CD4-positive, alpha-beta memory T cell (primary cell): Measurements from ENCODE around the gene MELTF. TPM values are rescaled to one million over a fixed set of nuclear protein-coding genes. Genes with fewer than 3 reads are reported as not detected.
A peak's percentile ranks its signal among the peaks of the same experiment; 100 is the strongest.

Source experiments
- CTCF ChIA-PET: fragments of 350-600 bp; sonication (Branson Sonifier 250); formaldehyde crosslinking; loops from one replicate; lab custom pipeline; 2021; ENCODE audit warnings: inconsistent platforms; ENCODE audit not compliant: partially characterized antibody; lab: Charles Lee
- POLR2A ChIA-PET: fragments of 350-600 bp; sonication (Branson Sonifier 250); formaldehyde crosslinking; loops from one replicate; lab custom pipeline; 2021; ENCODE audit not compliant: partially characterized antibody; lab: Charles Lee
- DNase-seq, 5 donors: peaks; one replicate each; pipeline versions ENCODE4 v3.0.0 to v3.0.0-alpha.2; 2020 to 2022; ENCODE audit warnings: mixed read lengths in 1 of 5
- H3K27ac ChIP-seq: one replicate; pipeline ENCODE4 v1.7.0; 2013; ENCODE audit warnings: low read depth, low read length
- H3K27me3 ChIP-seq: 2 replicates; pipeline ENCODE4 v1.7.0; 2013; ENCODE audit warnings: mild to moderate bottlenecking, low read length, moderate library complexity; ENCODE audit not compliant: insufficient read depth
- H3K36me3 ChIP-seq: 2 replicates; pipeline ENCODE4 v1.7.0; 2013; ENCODE audit warnings: mild to moderate bottlenecking, low read length, moderate library complexity; ENCODE audit not compliant: insufficient read depth
- H3K4me1 ChIP-seq: 2 replicates; pipeline ENCODE4 v1.7.0; 2013; ENCODE audit warnings: mild to moderate bottlenecking, low read length, moderate library complexity; ENCODE audit not compliant: insufficient read depth
- H3K4me3 ChIP-seq, 2 donors: one replicate each; pipeline ENCODE4 v1.7.0; 2013; ENCODE audit warnings: low read length in 2 of 2, mild to moderate bottlenecking in 1 of 2
- H3K9me3 ChIP-seq, 2 donors: one replicate each; pipeline ENCODE4 v1.7.0; 2013; ENCODE audit warnings: low read length in 2 of 2, control low read depth in 1 of 2; ENCODE audit not compliant: control insufficient read depth in 1 of 2
- H3K27ac Mint-ChIP-seq, 7 donors: one replicate each; pipeline ENCODE4 v1.8.0; 2020 to 2021; ENCODE audit warnings: mixed read lengths in 7 of 7, mild to moderate bottlenecking in 6 of 7, inconsistent platforms in 3 of 7, moderate library complexity in 3 of 7
- H3K27me3 Mint-ChIP-seq, 2 donors: one replicate each; pipeline ENCODE4 v1.8.0; 2020 to 2021; ENCODE audit warnings: mixed read lengths in 2 of 2
- H3K36me3 Mint-ChIP-seq, 2 donors: one replicate each; pipeline ENCODE4 v1.8.0; 2020 to 2021; ENCODE audit warnings: mixed read lengths in 2 of 2, inconsistent platforms in 1 of 2, mild to moderate bottlenecking in 1 of 2
- H3K4me1 Mint-ChIP-seq, 4 donors: one replicate each; pipeline ENCODE4 v1.8.0; 2020 to 2021; ENCODE audit warnings: mixed read lengths in 4 of 4, mild to moderate bottlenecking in 1 of 4
- H3K4me3 Mint-ChIP-seq, 8 donors: one replicate each; pipeline ENCODE4 v1.8.0; 2020 to 2021; ENCODE audit warnings: mixed read lengths in 8 of 8, mild to moderate bottlenecking in 7 of 8, moderate library complexity in 6 of 8, inconsistent platforms in 3 of 8
- H3K9me3 Mint-ChIP-seq, 8 donors: one replicate each; pipeline ENCODE4 v1.8.0; 2020 to 2021; ENCODE audit warnings: mixed read lengths in 8 of 8, mild to moderate bottlenecking in 5 of 8, inconsistent platforms in 3 of 8, moderate library complexity in 1 of 8
- intact Hi-C: fragments of 100-400 bp; cut with micrococcal nuclease; formaldehyde crosslinking; loops from one replicate; pipeline ENCODE4 v1.15.1; 2023
- polyA plus RNA-seq, 2 donors: library from polyadenylated mRNA; unstranded; fragments of 300-500 nt; fragmentation: Illumina TruSeq; gene quantifications; one replicate each; pipeline ENCODE4 v1.2.3, GENCODE V29; 2021
- total RNA-seq, 2 experiments: library from RNA; stranded (reverse); gene quantifications; one replicate each; pipeline ENCODE4 v1.2.3, GENCODE V29; 2021

MELTF gene
- total and polyA plus RNA-seq, 4 experiments from 2014 or later = 0.92 to 1.4 (median 1.2) TPM; not detected in 1

DNA sequence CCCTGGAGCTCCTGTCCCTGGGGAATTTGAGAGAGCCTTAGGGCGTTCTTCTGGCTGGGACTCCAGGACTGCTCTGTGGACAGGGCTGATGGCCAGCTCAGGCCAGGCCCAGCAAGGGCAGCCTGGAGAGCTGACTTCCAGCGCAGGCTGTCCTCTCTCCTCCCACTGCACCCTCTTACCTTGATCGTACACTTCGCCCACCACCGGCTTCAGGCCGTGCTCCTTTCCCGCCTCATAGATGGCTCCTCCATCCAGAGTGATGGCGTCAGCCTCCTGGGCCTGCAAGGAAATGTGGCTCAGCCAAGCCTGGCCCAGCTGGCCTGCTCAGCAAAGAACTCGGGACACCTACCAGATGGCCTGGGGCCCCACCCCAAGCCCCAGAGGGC lies 3.1 kb downstream of the MELTF start:
- POLR2A ChIA-PET = no interaction called here

DNA sequence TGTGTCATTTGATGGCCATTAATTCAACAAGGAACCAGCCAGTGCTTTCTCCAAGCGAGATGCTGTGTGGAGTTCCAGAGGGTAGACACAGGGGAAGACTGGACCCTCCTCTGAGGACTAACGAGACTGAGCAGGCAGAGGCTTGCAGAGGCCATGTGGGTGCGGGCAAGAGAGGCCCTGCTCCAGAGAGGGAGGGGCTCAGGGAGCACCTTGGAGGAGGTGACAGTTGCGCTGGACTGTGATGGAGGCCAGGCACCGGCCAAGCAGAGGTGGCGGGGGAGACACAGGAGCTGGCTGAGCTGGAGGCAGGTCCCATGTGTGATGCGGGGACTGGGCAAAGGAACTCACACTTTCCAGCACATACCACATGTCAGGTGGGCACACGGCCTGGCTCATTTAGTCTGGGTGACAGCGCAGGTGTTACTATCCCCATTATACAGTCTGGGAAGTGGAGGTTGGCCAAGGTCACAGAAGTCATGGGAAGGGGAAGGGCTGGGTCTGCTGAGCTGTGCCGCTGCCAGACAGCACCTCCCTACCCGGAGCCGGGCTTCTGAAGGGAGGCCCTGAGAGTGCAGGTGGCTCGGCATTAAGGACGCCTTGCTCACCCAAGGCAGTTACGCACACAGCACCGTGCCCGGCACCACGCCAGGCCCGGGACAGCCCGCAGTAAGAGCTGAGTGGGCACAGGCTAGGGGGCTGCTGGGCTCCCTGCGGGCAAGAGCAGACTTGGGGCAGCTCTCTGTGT lies 3.7 kb downstream of the MELTF start:
- Mint-ChIP-seq H3K27ac (no peak overlapping the region), H3K36me3 (no peaks in the 10 kb centered on the region), H3K4me1 (peaks cover 3 to 19% (median 11%) of the 10 kb centered on the region in 4 donors), H3K4me3 (peak overlapping the region in 1 of 8 donors; percentile 59), H3K9me3 (no peaks in the 10 kb centered on the region), H3K27me3 (peaks cover 2 to 4% of the 10 kb centered on the region in 2 donors)
- intact Hi-C loops = no loop called here
- H3K36me3 ChIP-seq = no peaks in the 10 kb centered on the region
- no peaks in the 10 kb centered on the region for H3K27me3 ChIP-seq
- H3K27ac ChIP-seq = no peak overlapping the region
- ChIA-PET POLR2A (no interaction called here), CTCF (no interaction called here)
- no peaks in the 10 kb centered on the region for H3K9me3 ChIP-seq
- DNase-seq = no peak
- H3K4me3 ChIP-seq = no peak overlapping the region
- peaks cover 3% of the 10 kb centered on the region for H3K4me1 ChIP-seq

More for the DNA sequence above, 3.1 kb downstream of the MELTF start:
- Histone ChIP-seq H3K9me3 (no peaks in the 10 kb centered on the region), H3K36me3 (no peaks in the 10 kb centered on the region), H3K4me1 (peaks cover 3% of the 10 kb centered on the region), H3K27me3 (no peaks in the 10 kb centered on the region), H3K4me3 (no peak overlapping the region), H3K27ac (no peak overlapping the region)
- H3K4me1 Mint-ChIP-seq = peaks cover 3 to 19% (median 13%) of the 10 kb centered on the region in 4 donors
- no peaks in the 10 kb centered on the region for H3K9me3 Mint-ChIP-seq
- intact Hi-C loops = no loop called here
- H3K4me3 Mint-ChIP-seq = no peak overlapping the region
- H3K27ac Mint-ChIP-seq = no peak overlapping the region
- CTCF ChIA-PET = no interaction called here
- H3K36me3 Mint-ChIP-seq = no peaks in the 10 kb centered on the region
- DNase-seq = no peak
- peaks cover 2 to 4% of the 10 kb centered on the region in 2 donors for H3K27me3 Mint-ChIP-seq

DNA sequence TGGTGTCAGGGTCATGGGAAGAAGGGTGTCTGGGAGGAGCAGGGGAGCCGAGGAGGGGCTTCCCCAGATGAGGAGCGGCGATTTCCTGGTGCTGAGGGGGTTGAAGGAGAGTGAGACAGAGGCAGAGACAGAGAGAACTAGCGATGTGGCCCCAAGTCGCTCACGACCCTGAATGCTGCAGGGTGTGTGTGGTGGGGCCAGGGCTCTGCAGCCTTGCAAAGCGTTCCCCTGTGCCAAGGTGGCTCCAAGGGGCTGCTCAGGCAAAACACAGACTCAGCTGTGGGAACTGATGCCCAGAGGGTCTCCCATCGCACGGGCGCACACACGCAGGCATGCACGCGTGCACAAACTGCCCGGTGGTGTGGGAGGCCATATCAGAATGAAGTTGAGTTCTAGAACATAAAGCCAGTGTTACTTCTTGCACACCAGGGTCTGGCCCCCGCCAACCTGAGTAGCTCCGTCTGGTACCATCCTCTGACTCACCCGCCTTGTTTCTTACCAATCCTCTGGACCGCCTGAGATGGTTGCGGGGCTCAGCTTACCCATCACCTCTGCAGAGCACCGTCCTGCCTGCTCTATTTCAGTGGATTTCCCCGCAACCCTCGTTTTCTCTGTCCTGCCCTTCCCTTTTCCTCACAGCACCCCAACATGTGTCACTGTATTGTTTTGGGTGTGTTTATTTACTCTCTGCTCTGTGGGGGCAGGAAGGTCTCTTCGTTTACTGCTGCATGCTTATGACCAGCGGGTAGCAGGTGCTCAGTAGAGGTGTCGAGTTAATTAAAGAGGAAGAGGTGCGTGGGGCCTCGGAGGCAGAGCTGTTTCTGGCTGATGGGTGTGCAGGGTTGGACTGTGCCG lies 4.5 kb downstream of the MELTF start:
- no peaks in the 10 kb centered on the region for H3K36me3 Mint-ChIP-seq
- no peaks in the 10 kb centered on the region for H3K9me3 Mint-ChIP-seq
- ChIA-PET CTCF (no interaction called here), POLR2A (no interaction called here)
- H3K9me3 ChIP-seq = no peaks in the 10 kb centered on the region
- H3K27me3 Mint-ChIP-seq = peaks cover 2 to 4% of the 10 kb centered on the region in 2 donors
- no peak for DNase-seq
- H3K27me3 ChIP-seq = no peaks in the 10 kb centered on the region
- H3K4me1 Mint-ChIP-seq = peaks cover 3 to 19% (median 11%) of the 10 kb centered on the region in 4 donors
- intact Hi-C loops = no loop called here
- no peak overlapping the region for H3K27ac Mint-ChIP-seq
- H3K36me3 ChIP-seq = no peaks in the 10 kb centered on the region
- H3K4me3 ChIP-seq = no peak overlapping the region
- H3K4me3 Mint-ChIP-seq = peak overlapping the region in 3 of 8 donors; percentile 4 to 59 (median 7)
- H3K27ac ChIP-seq = no peak overlapping the region
- H3K4me1 ChIP-seq = peaks cover 3% of the 10 kb centered on the region

DNA sequence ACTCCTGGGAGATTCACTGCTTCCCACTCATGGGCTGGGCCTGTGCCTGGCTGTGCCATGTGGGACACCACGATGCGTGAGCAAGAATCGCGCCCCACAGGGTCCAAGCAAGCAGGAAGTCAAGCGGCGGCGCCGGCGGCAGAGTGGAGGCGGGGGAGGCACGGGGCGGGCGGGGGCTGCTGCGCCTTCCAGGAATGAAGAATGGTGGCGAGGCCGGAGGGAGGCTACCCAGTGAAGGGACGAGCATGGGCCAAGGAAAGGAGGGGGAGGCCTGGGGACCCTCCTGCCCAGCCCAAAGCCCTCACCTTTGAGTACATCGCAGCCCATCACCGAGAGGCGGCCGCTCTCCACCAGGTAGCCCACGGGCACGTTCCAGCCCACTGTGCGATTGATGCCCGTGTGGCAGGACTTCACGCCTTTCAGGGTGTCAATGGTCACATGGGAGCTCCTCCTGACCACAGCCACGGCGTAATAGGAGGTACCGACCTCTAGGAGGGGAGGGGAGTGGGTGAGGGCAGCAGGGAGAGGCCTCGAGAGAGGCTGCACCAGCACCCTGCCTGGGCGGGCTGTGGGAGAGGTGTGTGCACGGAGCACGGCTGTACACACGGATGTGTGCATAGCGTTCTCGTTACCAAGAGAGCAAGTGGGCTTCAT lies 5.5 kb downstream of the MELTF start:
- intact Hi-C loops = no loop called here
- Histone ChIP-seq H3K9me3 (no peaks in the 10 kb centered on the region), H3K27me3 (no peaks in the 10 kb centered on the region), H3K4me3 (no peak overlapping the region), H3K4me1 (no peaks in the 10 kb centered on the region), H3K36me3 (no peaks in the 10 kb centered on the region), H3K27ac (no peak overlapping the region)
- Mint-ChIP-seq H3K27me3 (peaks cover 2 to 4% of the 10 kb centered on the region in 2 donors), H3K9me3 (no peaks in the 10 kb centered on the region), H3K4me1 (peaks cover 3 to 19% (median 10%) of the 10 kb centered on the region in 4 donors), H3K27ac (no peak overlapping the region), H3K4me3 (peak overlapping the region in 5 of 8 donors; percentile 17 to 67 (median 53)), H3K36me3 (no peaks in the 10 kb centered on the region)
- no peak for DNase-seq
- ChIA-PET CTCF (no interaction called here), POLR2A (no interaction called here)

DNA sequence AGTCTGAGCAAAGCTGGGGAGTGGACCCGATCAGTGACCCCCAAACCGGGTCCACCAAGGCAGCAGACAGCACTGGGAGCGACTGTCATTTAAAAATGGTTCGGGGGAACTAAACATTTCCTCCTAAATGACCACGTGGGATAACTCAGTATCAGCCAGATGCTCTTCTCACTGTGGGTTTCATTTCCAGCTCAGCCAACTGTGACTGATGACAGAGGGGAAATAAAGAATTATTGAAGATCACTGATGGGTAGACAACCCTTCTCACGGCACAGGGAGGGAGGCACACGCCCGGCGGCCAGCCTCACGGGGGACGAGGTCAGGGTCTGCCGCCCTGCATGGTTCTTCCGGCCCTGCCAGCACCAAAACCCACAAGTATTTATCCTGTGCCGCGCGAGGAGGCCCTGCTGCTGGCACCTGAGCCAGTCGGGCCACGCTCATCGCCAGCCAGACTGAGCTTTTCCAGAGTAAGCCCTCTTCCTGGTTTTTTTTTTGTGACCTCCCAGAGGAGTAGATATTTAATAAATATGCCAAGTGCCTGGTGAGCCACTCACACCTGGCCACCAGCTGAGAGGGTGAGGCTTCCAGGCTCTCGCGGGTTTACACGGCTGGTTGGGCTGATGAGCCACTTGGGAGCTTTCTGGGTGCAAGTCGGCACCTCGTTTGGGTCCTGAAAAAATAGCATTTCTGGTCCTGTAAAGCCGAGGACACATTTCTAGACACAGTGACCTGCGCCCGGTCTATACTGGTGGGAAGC lies 6.2 kb downstream of the MELTF start:
- no peak for DNase-seq
- Histone ChIP-seq H3K27ac (no peak overlapping the region), H3K9me3 (no peaks in the 10 kb centered on the region), H3K36me3 (no peaks in the 10 kb centered on the region), H3K4me3 (no peak overlapping the region), H3K27me3 (no peaks in the 10 kb centered on the region), H3K4me1 (no peaks in the 10 kb centered on the region)
- Mint-ChIP-seq H3K4me1 (peaks cover 3 to 16% (median 10%) of the 10 kb centered on the region in 4 donors), H3K4me3 (peak overlapping the region in 7 of 8 donors; percentile 39 to 67 (median 57)), H3K36me3 (no peaks in the 10 kb centered on the region), H3K9me3 (no peaks in the 10 kb centered on the region), H3K27me3 (peaks cover 2 to 4% of the 10 kb centered on the region in 2 donors), H3K27ac (no peak overlapping the region)
- POLR2A ChIA-PET = no interaction called here
- intact Hi-C loops = no loop called here
- CTCF ChIA-PET = no interaction called here

DNA sequence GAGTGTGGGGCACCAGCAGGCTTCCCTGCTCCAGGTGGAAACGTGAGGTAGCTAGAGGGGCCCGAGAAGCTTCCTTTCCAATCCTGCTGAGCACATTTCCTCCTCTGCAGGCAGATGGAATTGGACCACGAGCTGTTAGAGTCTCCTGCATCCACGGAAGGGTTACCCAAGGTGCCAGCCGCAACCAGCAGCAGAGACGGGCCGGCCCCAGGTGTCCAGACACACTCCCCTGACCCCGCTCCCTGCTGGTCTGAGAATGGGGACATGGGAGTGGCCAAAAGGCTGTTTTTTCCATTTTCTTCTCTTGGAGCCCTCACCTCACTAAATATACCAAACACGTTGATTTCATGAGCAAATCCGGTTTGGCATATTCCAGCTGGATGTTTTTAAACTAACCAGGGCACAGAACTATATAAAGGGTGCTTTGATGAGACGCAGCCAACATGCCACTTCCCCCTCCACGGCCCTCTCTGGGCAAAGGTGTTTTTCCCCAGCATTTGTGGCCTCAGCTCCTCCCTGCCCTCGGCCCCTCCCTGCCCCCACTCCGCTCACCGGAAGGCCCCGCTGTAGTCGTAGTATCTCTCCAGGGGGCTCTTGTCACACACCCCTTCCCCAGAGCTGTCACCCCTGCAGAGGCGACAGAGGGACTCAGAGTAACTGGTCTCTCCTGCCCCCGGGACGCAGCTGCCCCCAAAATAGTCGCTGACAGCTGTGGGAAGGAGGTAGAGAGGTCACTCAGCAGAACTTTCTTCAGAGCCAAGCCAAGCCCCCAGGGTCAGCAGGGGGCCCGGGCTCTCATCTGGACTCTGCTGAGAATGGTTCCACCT lies 7.0 kb downstream of the MELTF start:
- H3K27ac Mint-ChIP-seq = no peak overlapping the region
- Histone ChIP-seq H3K27ac (no peak overlapping the region), H3K27me3 (no peaks in the 10 kb centered on the region), H3K4me3 (no peak overlapping the region), H3K36me3 (no peaks in the 10 kb centered on the region), H3K9me3 (no peaks in the 10 kb centered on the region), H3K4me1 (no peaks in the 10 kb centered on the region)
- CTCF ChIA-PET = no interaction called here
- POLR2A ChIA-PET = no interaction called here
- DNase-seq = no peak
- intact Hi-C loops = no loop called here
- H3K9me3 Mint-ChIP-seq = no peaks in the 10 kb centered on the region
- peak overlapping the region in 2 of 8 donors; percentile 64 to 67 for H3K4me3 Mint-ChIP-seq
- H3K4me1 Mint-ChIP-seq = peaks cover 3 to 15% (median 10%) of the 10 kb centered on the region in 4 donors
- H3K36me3 Mint-ChIP-seq = no peaks in the 10 kb centered on the region
- H3K27me3 Mint-ChIP-seq = peaks cover 2 to 4% of the 10 kb centered on the region in 2 donors
